ENCODE data around the gene CYRIA. TPM values are rescaled to one million over a fixed set of nuclear protein-coding genes. Genes with fewer than 3 reads are reported as not detected.

CYRIA gene
- total RNA-seq, 1 experiment from 2014 or later, result not detected

DNA sequence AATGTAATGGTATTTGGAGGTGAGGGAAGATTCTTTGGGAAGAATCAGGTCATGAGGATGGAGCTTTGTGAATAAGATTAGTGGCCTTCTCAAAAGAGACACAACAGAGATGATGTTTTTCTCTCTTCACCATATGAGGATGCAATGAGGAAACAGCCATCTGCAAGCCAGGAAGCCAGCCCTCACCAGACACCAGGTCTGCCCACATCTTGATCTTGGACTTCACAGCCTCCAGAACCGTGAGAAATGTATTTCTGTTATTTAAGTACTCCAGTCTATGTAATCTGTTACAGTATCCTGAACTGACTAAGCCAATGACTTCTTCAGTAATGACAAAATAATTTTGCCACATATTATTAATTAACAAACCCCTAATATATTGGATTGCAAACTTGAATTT, 28.3 kb downstream of the CYRIA start:
- DNase-seq (ENCODE audit: low spot score), result no peak
- in situ Hi-C loops (cut with HindIII; ENCODE audit: low sequenced_read_pairs), result no loop called here

DNA sequence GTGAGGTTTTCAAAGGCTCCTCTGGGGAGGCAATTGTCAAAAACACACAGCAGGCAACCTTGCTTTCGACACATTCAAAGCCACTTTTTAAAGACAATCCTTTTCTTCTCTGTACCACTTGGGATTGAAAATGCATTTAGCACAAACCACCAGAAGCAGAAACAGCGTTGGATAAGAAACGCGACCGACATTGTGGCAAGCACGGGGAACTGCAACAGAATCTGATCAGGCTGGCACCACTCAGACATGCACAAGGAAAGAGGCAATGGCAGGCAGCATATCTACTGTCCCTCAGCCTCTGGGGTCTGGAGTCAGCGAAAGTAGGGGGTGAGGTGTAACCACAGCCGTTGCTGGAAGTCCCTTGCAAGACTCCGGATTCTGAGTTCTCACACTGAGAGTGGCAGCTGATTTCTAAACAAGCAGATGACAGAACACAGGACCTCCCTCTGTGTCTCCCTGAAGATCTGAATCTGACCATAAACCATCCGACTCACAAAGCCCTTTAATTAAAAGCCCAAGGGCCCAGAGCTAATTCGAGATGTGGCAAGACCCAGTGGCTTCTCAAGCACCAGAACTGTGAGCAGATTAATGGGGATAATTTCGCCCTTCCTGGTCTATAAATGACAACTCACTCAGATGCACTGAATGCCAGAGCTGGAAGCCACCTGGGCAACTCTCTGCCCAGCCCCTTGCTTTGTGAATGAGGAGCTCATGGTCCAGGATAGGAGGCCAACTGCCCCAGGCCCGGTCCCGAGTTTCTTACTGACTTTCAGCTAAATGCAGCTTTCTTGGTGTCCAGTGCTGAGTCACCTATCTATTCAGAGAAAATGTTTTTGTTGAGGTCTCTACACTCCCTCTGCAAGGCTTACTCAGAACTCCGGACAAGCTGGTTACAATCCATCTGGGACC, 29.6 kb downstream of the CYRIA start:
- in situ Hi-C loops (cut with HindIII; ENCODE audit: low sequenced_read_pairs), result no loop called here
- no peak for DNase-seq (ENCODE audit: low spot score)

DNA sequence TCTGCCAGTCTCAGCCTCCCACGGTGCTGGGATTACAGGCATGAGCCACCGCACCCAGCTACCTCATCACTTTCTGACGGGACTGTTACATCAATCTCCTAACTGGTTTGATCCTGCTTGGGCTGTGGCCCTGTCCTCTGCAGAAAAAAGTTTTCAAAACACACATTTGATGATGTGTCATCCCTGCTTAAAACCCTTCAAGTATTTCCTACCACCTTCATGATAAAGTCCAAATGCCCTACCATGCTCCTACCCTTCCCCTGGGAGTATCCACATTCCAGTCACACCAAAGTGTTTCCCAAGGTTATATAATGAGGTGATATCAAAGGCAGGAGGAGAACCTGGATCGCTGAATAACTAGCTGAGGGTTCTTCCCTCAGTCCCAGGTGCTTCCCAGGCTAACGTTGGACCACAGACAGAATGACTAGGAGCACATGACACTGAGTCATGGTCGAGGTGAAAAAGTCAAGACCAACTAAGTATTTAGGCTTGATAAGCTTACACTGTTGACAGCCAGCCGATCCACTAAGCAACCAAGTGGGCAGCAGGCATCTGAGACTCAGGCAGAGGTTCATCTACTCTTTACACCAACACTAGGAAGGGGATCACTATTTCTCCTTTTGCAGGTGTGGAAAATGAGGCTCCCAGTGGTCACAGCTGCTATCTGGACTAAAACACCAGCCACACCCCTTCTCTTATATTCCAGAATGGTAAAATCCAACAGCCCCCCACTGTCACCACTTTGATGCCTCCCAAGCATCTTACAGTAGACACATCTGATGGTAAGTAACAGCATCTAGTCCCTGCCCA, 31.8 kb downstream of the CYRIA start:
- in situ Hi-C loops (cut with HindIII; ENCODE audit: low sequenced_read_pairs), result no loop called here
- no peak for DNase-seq (ENCODE audit: low spot score)

DNA sequence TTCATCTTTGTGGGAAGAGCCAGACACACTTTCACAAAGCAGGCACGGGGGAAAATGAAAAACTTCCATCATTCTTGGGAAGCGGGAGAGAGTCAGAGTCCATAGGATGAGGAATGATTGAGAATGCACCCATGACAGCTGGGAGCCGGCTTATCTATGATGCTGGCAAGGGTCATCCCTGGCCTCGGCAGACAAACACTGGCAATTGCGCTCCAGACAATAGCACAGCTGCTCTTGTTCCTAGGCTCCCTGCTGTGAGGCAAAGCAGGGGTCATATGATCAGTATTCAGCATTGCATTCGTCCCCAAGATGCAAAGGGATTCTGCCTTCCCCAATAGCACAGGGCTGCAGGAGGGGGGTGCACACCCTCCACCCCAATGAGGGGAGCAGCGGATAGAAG, 33.0 kb downstream of the CYRIA start:
- in situ Hi-C loops (cut with HindIII; ENCODE audit: low sequenced_read_pairs), result no loop called here
- DNase-seq (ENCODE audit: low spot score), result no peak

DNA sequence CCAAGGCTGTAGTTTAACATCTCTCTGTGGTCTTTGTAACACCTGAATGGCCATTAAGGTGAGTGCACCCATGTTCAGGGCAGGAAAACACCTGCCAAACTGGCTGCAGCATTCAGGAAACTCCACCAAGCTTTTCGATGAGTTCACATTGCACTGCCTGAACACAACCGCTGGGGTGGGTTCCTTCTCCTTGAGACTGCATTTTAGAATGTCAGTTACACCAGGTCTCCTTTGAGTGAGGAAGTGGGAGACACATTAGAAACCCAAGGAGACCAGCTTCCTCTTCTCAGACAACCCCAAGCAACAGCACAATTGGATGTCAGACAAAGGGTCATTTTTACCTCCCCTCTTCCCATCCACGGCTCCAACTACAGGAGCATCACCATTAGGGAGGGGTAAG, 35.2 kb downstream of the CYRIA start:
- no peak for DNase-seq (ENCODE audit: low spot score)
- in situ Hi-C loops (cut with HindIII; ENCODE audit: low sequenced_read_pairs), result no loop called here

DNA sequence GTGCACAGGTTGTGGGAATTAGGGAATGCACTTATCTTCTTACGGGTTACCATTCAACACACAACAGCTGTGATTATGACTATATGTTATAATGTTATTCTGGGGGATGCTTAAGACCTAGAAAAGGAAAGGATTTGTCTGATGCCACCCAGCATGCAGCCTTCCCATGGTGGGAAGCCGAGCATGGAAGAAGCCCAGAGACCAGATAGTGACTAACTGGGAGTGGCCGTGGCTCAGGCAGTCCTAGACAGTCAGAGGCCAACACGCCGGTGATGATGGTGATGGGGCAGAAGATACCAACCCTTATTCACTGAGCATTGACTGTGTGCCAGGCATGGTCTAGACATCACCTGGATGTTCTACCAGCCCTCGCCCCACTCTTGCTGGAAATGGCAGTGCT, 35.9 kb downstream of the CYRIA start:
- no peak for DNase-seq (ENCODE audit: low spot score)
- in situ Hi-C loops (cut with HindIII; ENCODE audit: low sequenced_read_pairs), result no loop called here

DNA sequence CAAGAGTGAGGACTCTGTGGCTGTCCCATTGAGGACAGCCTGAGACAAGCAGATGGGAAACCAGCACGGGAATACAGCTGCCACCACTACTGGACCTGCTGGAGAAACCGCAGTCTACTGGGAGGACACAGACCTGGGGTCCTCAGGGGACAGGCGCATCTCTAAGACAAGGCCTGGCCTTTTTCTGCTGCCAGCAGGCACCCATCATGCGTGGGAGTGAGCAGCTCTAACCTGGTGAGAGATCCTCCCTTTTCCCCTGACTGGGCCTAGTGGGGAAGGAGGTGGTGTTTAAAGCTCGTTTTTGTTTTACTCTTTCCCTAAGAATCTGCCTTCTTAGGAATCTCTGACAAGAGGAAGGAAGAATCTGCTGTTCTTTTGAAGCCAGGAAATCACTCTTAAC, 36.6 kb downstream of the CYRIA start:
- DNase-seq (ENCODE audit: low spot score), result no peak
- in situ Hi-C loops (cut with HindIII; ENCODE audit: low sequenced_read_pairs), result no loop called here

DNA sequence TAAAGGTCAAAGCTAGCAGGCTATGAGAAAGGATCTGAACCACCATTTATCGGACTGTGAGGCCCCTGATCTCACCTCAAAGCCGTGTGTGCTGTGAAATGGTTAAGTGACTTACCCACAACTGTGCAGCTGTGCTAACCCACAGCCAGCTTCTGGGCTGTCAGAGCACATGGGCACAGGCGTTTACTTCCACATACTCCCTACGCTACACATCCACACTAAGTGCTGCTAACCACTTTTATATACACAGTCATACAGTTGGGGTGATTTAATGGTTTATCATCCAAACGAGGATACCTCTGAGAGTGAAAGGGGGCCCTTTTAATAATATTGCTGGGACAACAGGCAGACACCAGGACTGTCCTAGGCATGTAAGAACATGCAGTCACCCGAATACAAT, 37.3 kb downstream of the CYRIA start:
- in situ Hi-C loops (cut with HindIII; ENCODE audit: low sequenced_read_pairs), result no loop called here
- DNase-seq (ENCODE audit: low spot score), result no peak

DNA sequence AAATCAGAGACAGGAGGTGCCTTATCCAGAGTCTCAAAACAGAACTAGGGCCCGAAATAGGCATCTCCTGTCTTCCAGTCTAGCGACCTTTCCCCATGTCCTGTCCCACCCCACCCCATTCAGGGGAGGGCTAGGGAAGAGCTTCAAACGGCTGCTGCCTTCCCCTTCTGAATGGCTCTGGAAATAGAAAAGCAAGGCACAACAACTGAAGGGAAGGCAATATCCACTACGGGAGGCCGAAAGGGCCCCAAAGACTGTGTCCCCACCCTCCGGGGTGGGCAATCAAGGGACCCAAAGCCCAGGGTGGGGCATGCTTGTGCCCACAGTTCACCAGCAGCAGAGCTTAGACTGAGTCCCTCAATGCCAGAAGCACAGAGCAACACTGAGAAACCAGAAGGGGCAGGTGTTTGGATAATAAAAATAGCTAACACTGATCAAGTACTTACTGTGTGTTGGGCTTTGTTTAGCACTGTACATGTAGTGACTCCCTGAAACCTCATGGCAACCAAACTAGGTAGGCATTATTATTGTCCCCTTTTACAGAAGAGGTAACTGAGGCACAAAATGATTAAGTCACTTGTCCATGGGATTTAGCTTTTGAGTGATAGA, 38.5 kb downstream of the CYRIA start:
- DNase-seq (ENCODE audit: low spot score), result no peak
- in situ Hi-C loops (cut with HindIII; ENCODE audit: low sequenced_read_pairs), result no loop called here

DNA sequence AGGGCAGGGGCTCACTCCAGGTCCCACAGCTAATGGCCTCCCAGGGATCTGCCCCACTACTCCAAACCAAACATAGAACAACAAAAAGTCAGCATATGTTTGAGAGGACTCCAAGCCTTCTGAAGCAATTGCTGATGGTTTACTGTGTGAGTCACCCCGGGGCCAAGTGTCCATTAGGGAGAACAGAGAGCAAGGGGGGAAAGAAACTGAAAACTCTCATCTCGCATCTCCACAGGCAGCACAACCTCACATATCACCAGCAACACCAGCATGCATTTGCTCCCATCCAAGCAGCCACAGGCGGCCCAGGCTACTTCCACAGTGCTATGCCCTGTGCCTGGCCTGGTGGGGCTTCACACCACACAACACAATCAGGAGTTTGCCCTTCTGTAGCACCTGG, 39.1 kb downstream of the CYRIA start:
- in situ Hi-C loops (cut with HindIII; ENCODE audit: low sequenced_read_pairs), result no loop called here
- no peak for DNase-seq (ENCODE audit: low spot score)

DNA sequence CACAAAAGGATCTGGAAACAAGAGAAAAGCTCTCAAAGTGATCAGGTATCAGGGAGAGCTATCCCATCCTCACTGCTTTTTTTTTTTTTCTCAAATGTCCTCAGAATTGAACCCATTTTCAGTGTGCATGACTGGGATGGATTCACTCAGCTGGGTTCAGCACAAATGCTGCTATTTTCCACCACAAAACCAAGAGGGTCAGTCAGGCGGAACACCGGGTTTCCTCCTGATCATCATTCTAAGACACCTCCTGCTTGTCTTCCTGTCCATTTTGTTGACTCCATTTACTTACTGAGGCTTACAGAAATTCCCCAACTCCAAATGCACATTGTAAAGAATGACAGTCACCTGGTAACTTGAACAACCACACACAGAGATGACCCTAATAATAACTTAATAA, 39.9 kb downstream of the CYRIA start:
- in situ Hi-C loops (cut with HindIII; ENCODE audit: low sequenced_read_pairs), result no loop called here
- DNase-seq (ENCODE audit: low spot score), result no peak

DNA sequence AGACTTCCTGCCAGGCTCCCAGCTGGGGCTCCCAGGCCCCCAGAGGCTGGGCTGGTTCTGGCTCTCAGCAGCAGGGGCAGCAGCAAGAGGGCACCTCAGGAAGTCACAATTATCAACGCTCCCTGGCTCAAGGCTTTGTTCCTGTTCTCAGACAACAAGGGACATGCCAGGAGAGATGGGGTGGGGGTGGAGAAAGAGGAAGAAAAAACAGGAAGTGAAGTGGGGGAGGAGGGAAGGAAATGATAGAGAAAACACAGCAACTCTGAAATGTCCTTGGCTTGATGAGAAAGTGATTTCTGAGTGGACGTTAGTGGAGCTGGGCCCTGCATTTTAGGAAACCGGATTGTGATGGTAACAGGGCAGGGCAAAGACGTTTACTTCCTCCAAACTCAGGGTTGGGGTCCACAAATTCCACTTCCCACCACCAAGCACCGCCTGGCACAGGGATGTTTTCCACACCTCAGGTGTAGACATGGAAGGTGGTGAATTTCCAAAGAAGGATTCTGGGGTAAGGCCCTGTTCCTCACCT, 40.4 kb downstream of the CYRIA start:
- DNase-seq (ENCODE audit: low spot score), result no peak
- in situ Hi-C loops (cut with HindIII; ENCODE audit: low sequenced_read_pairs), result no loop called here

DNA sequence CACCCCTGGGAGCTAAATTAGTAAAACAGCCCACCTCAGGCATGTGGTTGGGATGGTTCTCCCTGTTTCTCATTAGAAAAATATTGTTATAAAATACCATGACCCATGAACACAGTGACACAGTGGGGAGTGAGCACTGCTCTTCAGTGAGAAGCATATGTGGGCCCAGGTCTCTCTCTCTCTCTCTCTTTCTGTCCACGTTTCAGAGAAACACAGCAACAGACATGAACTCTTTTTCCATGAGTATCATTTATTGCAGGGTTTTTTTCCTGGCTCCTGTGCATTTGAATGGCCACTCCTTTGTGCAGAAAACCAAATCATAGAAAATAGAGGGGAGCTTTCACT, 41.2 kb downstream of the CYRIA start:
- DNase-seq (ENCODE audit: low spot score), result no peak
- in situ Hi-C loops (cut with HindIII; ENCODE audit: low sequenced_read_pairs), result no loop called here

DNA sequence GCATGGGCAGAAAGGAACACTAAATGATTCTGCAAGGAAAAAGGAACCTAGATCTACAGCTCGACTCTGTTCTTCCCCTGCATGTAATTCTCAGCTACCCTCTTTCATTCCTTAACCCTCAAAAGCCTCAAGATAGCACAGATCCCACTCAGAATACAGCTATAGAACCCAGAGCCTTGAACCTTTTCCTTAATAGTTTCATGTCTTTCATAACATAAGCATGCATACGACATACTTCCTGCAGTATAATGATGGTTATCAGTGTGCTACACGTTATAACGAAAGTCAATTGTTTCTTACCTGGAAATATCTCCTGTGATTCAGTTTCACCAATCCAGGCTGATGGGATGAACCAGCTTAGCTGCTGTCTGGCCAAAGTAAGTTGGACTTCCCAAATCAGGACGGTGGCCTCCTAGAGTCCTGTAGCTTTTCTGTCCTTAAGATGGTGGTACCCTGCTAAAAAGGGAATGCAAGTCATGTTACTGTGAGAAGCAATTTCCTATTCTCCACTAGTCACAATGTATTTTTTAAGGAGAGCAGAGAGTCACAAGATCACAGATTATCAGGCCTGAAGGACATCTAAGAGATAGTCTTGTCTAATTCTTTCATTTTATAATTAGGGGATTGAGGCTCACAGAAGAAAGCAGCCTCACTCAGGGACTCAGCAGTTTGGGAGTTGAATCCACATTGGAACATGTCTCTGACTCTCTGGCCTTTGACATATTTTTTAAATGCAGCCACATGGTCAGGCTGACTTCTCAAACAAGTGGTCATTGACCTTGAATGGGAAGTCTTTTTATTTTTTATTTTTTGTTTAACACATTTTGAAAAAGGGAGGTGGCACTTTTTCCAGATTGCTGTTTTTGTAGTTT, 41.8 kb downstream of the CYRIA start:
- DNase-seq (ENCODE audit: low spot score), result no peak
- in situ Hi-C loops (cut with HindIII; ENCODE audit: low sequenced_read_pairs), result no loop called here

DNA sequence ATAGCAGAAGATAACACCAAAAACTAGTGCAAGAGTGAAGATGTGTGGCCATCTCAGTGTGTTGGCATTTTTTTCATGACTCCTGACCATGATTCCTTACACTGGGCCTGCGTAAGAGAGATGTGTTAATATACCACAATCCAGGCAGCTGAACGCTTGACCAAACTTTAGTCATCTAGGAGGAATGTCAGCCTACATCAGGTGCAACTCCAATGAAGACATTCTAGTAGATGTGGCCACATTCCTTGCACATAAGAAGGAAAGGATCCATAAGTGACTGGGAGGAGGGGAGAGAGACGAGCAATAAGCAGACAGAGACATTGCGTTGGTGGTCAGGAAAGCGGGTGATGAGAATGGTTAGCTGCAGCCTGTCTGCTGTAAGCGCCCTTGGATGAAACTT, 42.6 kb downstream of the CYRIA start:
- DNase-seq (ENCODE audit: low spot score), result no peak
- in situ Hi-C loops (cut with HindIII; ENCODE audit: low sequenced_read_pairs), result no loop called here

DNA sequence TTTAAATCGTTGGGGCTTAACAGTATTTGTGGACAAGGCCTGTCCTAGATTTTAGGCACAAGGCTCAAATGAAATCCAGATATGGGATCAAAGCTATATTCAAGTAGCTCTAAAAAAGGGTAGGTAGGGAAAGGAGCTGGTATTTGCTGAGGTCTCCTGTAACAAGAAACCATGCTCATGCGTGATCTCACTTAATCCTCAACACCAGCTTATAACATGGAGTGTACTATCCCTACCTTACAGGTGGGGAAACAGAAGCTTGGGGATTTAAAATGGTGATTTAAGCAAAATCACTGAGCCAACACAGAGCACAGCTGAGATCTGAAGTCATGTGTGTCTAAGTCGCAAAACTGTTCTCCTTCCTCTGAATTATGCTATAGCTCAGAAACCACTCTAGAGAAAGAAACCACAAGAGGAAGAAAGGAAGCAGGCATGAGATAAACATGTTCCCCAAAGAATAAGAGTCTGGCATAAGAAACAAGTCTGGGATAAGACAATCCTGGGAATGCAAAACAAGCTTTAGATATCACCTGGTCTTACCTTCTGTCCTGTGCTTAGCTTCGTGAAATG, 43.1 kb downstream of the CYRIA start:
- in situ Hi-C loops (cut with HindIII; ENCODE audit: low sequenced_read_pairs), result no loop called here
- DNase-seq (ENCODE audit: low spot score), result no peak

DNA sequence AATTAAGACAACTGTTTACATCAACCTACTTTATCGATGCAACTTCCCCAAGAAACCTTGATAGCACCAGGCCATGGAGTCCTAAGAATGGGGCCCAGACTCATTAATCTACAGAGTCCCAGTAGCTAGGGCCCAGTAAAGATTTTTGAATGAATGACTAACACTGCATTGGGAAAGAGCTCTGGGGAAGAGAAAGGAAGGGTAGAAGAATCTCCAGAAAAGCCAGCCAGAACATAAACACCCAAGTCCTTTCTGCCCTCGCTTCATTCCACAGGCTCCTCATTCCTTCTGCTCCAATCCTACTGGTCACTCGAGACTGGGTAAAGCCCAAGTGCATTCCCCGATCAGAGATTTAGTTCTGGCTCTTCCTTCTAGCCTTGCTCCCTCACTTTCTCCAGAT, 44.3 kb downstream of the CYRIA start:
- no peak for DNase-seq (ENCODE audit: low spot score)
- in situ Hi-C loops (cut with HindIII; ENCODE audit: low sequenced_read_pairs), result no loop called here

DNA sequence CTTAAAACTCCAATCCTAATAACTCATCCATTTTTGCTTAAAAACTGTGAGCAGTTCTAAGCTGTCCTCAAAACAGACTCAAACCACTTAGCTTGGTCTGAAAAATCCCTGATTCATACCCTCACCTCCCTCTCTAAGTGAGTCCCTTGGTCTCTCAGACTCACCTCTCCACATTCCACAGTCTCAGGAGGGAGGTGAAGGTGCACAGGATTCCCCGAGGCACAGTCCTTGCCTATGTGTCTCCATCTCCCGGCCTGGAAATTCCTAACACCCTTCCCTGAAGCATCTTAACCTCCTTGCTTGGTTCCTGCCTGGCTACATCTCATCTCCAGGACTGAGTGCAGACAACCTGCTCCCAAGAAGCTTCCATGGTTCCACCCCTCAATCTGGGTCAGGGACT, 45.0 kb downstream of the CYRIA start:
- in situ Hi-C loops (cut with HindIII; ENCODE audit: low sequenced_read_pairs), result no loop called here
- no peak for DNase-seq (ENCODE audit: low spot score)
